Breast epithelium (tissue), 4 donors: ENCODE data around the gene AVPI1. TPM values are rescaled to one million over a fixed set of nuclear protein-coding genes. Genes with fewer than 3 reads are reported as not detected.
A peak's percentile ranks its signal among the peaks of the same experiment; 100 is the strongest.
"Not testable (repeated sequence)": the region's sequence is repeated elsewhere in the genome, so short reads cannot be mapped to it uniquely, and the experiment has no call there.

Experiments used
- DNase-seq, 2 donors: peaks; one replicate each; pipeline ENCODE4 v3.0.0-alpha.2; 2019; ENCODE audit warnings: low spot score in 2 of 2
- H3K27ac ChIP-seq, 2 donors: fragments of 200-600 bp; sonication (generic) in 1 of 2; one replicate each; pipeline ENCODE4 v1.5.1; 2016 to 2019; ENCODE audit warnings: mild to moderate bottlenecking in 1 of 2
- H3K27me3 ChIP-seq, 2 donors: fragments of 200-600 bp; sonication (generic) in 1 of 2; one replicate each; pipeline versions ENCODE4 v1.5.1 to v1.6.0; 2017 to 2019; ENCODE audit warnings: control low read depth in 1 of 2, mild to moderate bottlenecking in 1 of 2
- H3K36me3 ChIP-seq: fragments of 200-600 bp; one replicate; pipeline ENCODE4 v1.5.1; 2019
- H3K4me1 ChIP-seq, 2 donors: fragments of 200-600 bp; sonication (generic); one replicate each; pipeline ENCODE4 v1.5.1; 2016 to 2019; ENCODE audit warnings: control low read depth in 1 of 2
- H3K4me3 ChIP-seq, 3 donors: fragments of 200-600 bp; sonication (generic); 1 replicate in 2 of 3; 2 replicates in 1 of 3; pipeline ENCODE4 v1.5.1; 2016 to 2019; ENCODE audit warnings: mild to moderate bottlenecking in 3 of 3, moderate library complexity in 2 of 3
- H3K9me3 ChIP-seq, 2 donors: fragments of 200-600 bp; sonication (generic) in 1 of 2; one replicate each; pipeline ENCODE4 v1.5.1; 2016 to 2019; ENCODE audit warnings: control low read depth in 1 of 2
- POLR2A ChIP-seq: fragments of 450-650 bp; IDR thresholded peaks from one replicate; pipeline ENCODE4 v1.6.1; 2016; ENCODE audit warnings: antibody characterized with exemption, mild to moderate bottlenecking, moderate library complexity
- POLR2AphosphoS5 ChIP-seq, 3 donors: sonication (generic); formaldehyde crosslinking; IDR thresholded peaks; one replicate each; pipeline ENCODE4 v1.6.1; 2017; ENCODE audit warnings: antibody characterized with exemption in 3 of 3
- intact Hi-C: fragments of 100-400 bp; cut with DNase I; formaldehyde crosslinking; loops from one replicate; pipeline ENCODE4 v1.15.1; 2023; ENCODE audit warnings: low total_unique reads
- total RNA-seq, 3 donors: library from RNA; depleted of rRNA; stranded (reverse); fragments of >200 nt; gene quantifications; one replicate each; pipeline ENCODE4 v1.1.0, GENCODE V29; 2016
- TF ChIP-seq, protein P1 (sequence below), 3 donors: fragments of 450-650 bp; IDR thresholded peaks; one replicate each; pipeline ENCODE4 v1.5.1; 2016 to 2017; ENCODE audit warnings: antibody characterized with exemption in 3 of 3, mild to moderate bottlenecking in 3 of 3, moderate library complexity in 3 of 3

AVPI1 gene
- total RNA-seq, 3 donors from 2014 or later, result 23.9 to 42.4 (median 39.0) TPM

DNA sequence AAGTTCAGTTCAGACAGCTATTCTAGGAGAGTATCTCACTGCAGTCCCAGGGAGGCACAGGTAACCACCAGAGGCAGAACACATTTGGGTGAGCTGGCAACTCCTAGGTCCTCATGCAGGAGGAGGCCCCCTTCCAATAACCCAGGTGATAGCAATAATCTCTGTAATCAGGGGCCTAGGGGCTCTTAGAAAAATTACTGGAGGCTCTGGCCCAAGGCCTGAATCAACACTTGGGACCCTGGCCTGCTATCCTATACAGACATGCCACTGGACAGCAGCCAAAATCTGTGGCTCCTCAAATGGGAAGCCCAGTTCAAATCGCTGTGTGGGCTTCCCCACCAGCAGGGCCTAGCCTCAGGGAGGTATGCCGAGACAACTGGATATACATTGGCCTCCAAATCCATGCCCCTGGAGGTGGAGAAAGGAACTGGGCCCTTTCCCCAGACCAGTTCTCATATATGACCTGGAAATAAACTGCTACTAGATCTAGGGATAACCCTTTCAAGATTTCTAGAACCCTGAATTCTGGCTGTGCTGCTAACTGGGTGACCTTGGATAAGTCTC lies 1.6 kb downstream of the AVPI1 start:
- no peak for DNase-seq
- Histone ChIP-seq H3K27me3 (no peaks in the 10 kb centered on the region), H3K4me1 (peaks cover 10 to 20% of the 10 kb centered on the region in 2 donors), H3K36me3 (no peaks in the 10 kb centered on the region), H3K27ac (peak overlapping the region; percentile 16 to 92), H3K9me3 (no peaks in the 10 kb centered on the region), H3K4me3 (peak overlapping the region; percentile 66 to 89 (median 71))
- intact Hi-C loops, result no loop called here
- no peak for TF ChIP-seq POLR2A
- TF ChIP-seq POLR2AphosphoS5 (IDR thresholded peaks at IDR 0.05), result no peak
- TF ChIP-seq, protein P1, sequence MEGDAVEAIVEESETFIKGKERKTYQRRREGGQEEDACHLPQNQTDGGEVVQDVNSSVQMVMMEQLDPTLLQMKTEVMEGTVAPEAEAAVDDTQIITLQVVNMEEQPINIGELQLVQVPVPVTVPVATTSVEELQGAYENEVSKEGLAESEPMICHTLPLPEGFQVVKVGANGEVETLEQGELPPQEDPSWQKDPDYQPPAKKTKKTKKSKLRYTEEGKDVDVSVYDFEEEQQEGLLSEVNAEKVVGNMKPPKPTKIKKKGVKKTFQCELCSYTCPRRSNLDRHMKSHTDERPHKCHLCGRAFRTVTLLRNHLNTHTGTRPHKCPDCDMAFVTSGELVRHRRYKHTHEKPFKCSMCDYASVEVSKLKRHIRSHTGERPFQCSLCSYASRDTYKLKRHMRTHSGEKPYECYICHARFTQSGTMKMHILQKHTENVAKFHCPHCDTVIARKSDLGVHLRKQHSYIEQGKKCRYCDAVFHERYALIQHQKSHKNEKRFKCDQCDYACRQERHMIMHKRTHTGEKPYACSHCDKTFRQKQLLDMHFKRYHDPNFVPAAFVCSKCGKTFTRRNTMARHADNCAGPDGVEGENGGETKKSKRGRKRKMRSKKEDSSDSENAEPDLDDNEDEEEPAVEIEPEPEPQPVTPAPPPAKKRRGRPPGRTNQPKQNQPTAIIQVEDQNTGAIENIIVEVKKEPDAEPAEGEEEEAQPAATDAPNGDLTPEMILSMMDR (IDR thresholded peaks at IDR 0.05), result peak in 1 of 3 donors; percentile 24

DNA sequence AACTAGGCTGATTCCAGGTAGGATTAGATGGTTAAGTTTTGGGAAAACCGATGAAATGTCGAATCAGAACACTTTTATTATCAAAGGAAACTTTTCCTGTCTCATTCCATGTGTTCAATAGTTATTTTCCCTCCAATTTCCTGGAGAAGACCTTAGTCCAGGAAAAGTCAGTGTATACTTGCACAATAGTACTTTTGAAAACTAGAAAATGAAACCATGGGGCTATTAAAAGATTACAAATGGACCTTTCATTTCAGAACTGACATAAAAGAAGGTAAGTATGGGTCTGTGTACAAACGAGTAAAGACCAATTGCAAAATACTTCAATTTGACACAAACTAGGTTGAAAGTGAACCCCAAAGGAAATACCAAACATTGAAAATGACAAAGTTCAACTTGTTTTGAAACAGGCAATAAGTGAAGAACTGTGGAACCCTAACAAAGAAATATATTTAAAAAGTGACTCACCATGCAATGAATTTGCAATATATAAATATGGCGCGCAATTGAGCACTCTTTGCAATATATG lies 2.1 kb downstream of the AVPI1 start:
- H3K4me1 ChIP-seq, result peaks cover 10 to 20% of the 10 kb centered on the region in 2 donors
- peak overlapping the region; percentile 82 to 92 for H3K27ac ChIP-seq

DNA sequence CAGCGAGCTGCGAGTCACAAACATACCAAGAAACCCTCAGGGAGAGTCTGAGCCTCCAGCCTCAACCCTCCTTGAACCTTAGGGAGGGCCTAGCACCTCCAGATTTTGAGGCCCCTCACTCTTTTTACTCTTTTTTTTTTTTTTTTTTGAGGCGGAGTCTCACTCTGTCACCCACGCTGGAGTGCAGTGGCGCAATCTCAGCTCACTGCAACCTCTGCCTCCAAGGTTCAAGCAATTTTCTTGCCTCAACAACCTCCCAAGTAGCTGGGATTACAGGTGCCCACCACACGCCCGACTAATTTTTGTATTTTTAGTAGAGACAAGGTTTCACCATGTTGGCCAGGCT lies 2.7 kb downstream of the AVPI1 start:
- intact Hi-C loops, H3K9me3 ChIP-seq, DNase-seq, H3K27me3 ChIP-seq, H3K36me3 ChIP-seq: not testable (repeated sequence)
- H3K4me1 ChIP-seq, result peaks cover 10 to 20% of the 10 kb centered on the region in 2 donors
- peak overlapping the region; percentile 78 to 82 for H3K27ac ChIP-seq
- H3K4me3 ChIP-seq, result peak overlapping the region; percentile 66 to 89 (median 71)

More for the DNA sequence above, 2.1 kb downstream of the AVPI1 start:
- H3K36me3 ChIP-seq, result no peaks in the 10 kb centered on the region
- H3K27me3 ChIP-seq, result no peaks in the 10 kb centered on the region
- intact Hi-C loops, result no loop called here
- TF ChIP-seq, protein P1 (IDR thresholded peaks at IDR 0.05), result no peak
- TF ChIP-seq POLR2A (no peak), POLR2AphosphoS5 (IDR thresholded peaks at IDR 0.05) (no peak)
- H3K9me3 ChIP-seq, result no peaks in the 10 kb centered on the region
- no peak for DNase-seq
- peak overlapping the region; percentile 66 to 89 (median 71) for H3K4me3 ChIP-seq

DNA sequence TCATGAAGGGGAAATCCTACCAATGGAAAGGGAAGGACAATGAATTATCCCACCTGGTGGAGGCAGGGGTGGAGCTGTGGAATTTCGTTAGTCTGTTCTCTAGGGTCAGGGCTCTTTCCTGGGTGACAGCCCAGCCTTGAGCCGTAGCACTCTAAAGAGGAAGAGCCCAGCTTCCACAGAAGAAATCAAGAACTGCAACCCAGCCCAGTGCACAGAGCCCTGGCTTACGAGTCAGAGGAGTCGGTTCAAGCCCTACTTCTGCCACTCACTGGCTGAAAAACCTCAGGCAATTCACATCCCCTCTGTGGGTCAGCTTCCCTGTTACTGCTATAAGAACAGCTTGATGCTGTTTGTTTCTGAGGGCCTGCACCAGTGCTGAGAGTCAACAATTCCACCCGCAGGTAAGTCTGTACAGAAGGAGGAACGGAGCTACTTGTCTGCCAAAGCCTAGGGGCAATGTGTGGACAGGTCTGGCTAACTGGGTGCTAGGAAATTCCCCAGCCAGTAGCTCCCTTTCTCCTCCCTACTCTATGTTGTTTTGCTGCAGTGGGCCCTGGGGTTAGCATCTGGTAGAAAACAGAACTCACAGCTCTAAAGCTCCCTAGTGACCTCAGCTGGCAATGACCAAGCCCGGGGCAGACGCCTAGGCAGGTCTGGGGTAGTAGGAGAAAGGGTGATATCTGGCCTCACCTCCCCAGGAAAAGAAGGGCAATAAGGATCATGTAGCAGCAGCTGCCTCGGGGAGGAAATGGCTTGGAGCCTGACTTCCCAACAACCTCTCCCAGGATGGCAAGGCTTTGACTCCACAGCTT lies 3.3 kb downstream of the AVPI1 start:
- peak overlapping the region; percentile 78 to 82 for H3K27ac ChIP-seq
- peak overlapping the region; percentile 15 to 89 (median 66) for H3K4me3 ChIP-seq
- no peaks in the 10 kb centered on the region for H3K36me3 ChIP-seq

DNA sequence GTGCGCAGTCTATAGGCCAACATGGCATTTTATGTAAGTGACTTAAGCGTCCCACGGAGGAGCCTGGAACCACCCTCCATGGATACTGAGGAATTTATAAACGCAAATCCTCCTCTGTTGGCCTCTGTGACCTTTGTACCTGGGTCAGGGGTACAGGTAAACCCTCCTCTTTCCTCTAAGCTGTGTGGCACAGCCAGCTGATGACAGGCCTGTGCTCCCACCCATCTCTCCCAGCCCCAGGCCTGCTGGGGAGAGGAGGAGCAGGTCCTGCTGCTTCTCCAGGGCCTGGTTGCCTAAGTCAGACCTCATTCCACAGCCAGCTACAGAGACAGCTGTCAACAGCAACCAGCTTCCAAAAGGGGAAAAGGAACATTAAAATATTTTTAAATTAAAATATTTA lies 5.0 kb downstream of the AVPI1 start:
- DNase-seq, result no peak
- Histone ChIP-seq H3K27ac (no peak overlapping the region), H3K9me3 (no peaks in the 10 kb centered on the region), H3K36me3 (peaks cover 6% of the 10 kb centered on the region), H3K27me3 (no peaks in the 10 kb centered on the region), H3K4me3 (no peak overlapping the region), H3K4me1 (peaks cover 8 to 20% of the 10 kb centered on the region in 2 donors)
- TF ChIP-seq, protein P1 (IDR thresholded peaks at IDR 0.05), result no peak
- no peak for TF ChIP-seq POLR2AphosphoS5 (IDR thresholded peaks at IDR 0.05)
- no peak for TF ChIP-seq POLR2A
- intact Hi-C loops, result no loop called here

More for the DNA sequence above, 3.3 kb downstream of the AVPI1 start:
- intact Hi-C loops, result no loop called here
- TF ChIP-seq POLR2A (no peak), POLR2AphosphoS5 (IDR thresholded peaks at IDR 0.05) (no peak)
- TF ChIP-seq, protein P1 (IDR thresholded peaks at IDR 0.05), result no peak
- Histone ChIP-seq H3K4me1 (peaks cover 10 to 20% of the 10 kb centered on the region in 2 donors), H3K9me3 (no peaks in the 10 kb centered on the region), H3K27me3 (no peaks in the 10 kb centered on the region)
- no peak for DNase-seq
